Panc1 (cell line): ENCODE results near the gene MDN1. TPM values are rescaled to one million over a fixed set of nuclear protein-coding genes. Genes with fewer than 3 reads are reported as not detected.
"Not testable (repeated sequence)": the region's sequence is repeated elsewhere in the genome, so short reads cannot be mapped to it uniquely, and the experiment has no call there.

Experiments used
- ATAC-seq: fragments of 200-7000 bp; cut with Tn5 transposase; 2 replicates; pipeline ENCODE4 v1.9.1; 2020; ENCODE audit warnings: mild to moderate bottlenecking, moderate library complexity
- BruUV-seq: library from RNA; stranded (reverse); fragments of 400-500 nt; replicated peaks from 2 replicates; lab custom pipeline; 2021; lab: Mats Ljungman, UMichigan
- CTCF ChIA-PET: fragments of 300-600 bp; sonication (Branson Sonifier 250); formaldehyde crosslinking; loops from one replicate; lab custom pipeline; 2022; ENCODE audit warnings: antibody characterized with exemption; lab: Charles Lee
- POLR2A ChIA-PET: fragments of 300-600 bp; sonication (Branson Sonifier 250); formaldehyde crosslinking; loops from one replicate; lab custom pipeline; 2022; ENCODE audit warnings: antibody characterized with exemption; lab: Charles Lee
- DNase-seq: peaks from one replicate; pipeline ENCODE4 v3.0.0-alpha.2; 2010; ENCODE audit warnings: low read depth, low spot score
- H3K27ac ChIP-seq: 2 replicates; pipeline ENCODE4 v1.5.1; 2011; ENCODE audit warnings: mild to moderate bottlenecking, low read length, inconsistent platforms
- H3K27me3 ChIP-seq: fragments of 200-500 bp; sonication (Bioruptor generic); 2 replicates; pipeline ENCODE4 v1.6.0; 2014; ENCODE audit warnings: low read length, inconsistent platforms; ENCODE audit not compliant: control insufficient read depth, insufficient read depth
- H3K36me3 ChIP-seq: fragments of 200-500 bp; sonication (Bioruptor generic); 2 replicates; pipeline ENCODE4 v1.5.1; 2014; ENCODE audit warnings: inconsistent platforms, mild to moderate bottlenecking, low read length, moderate library complexity; ENCODE audit not compliant: control insufficient read depth, insufficient read depth
- H3K4me1 ChIP-seq: 2 replicates; pipeline ENCODE4 v1.5.1; 2011; ENCODE audit warnings: inconsistent platforms, mild to moderate bottlenecking, low read length, moderate library complexity; ENCODE audit not compliant: control insufficient read depth, insufficient read depth
- H3K4me3 ChIP-seq, 2 experiments: 2 replicates each; pipeline ENCODE4 v1.5.1; 2011 to 2012; ENCODE audit warnings: low read depth in 2 of 2, low read length in 2 of 2, mild to moderate bottlenecking in 2 of 2, inconsistent platforms in 1 of 2, moderate library complexity in 1 of 2
- H3K9me3 ChIP-seq: fragments of 200-500 bp; sonication (Bioruptor generic); 2 replicates; pipeline ENCODE4 v1.5.1; 2014; ENCODE audit warnings: low read depth, mild to moderate bottlenecking, inconsistent platforms, low read length, moderate library complexity; ENCODE audit not compliant: control insufficient read depth, insufficient read depth
- POLR2AphosphoS5 ChIP-seq: IDR thresholded peaks from 2 replicates; pipeline ENCODE4 v1.6.1; 2012; ENCODE audit warnings: mild to moderate bottlenecking, low read depth, low read length, moderate library complexity
- SIN3A ChIP-seq: IDR thresholded peaks from 2 replicates; pipeline ENCODE4 v1.6.1; 2012; ENCODE audit warnings: low read depth, mild to moderate bottlenecking, low read length, moderate library complexity, borderline replicate concordance; ENCODE audit not compliant: insufficient read depth
- TCF7L2 ChIP-seq: IDR thresholded peaks from 2 replicates; pipeline ENCODE4 v1.6.1; 2011; ENCODE audit warnings: mild to moderate bottlenecking, low read depth, low read length, inconsistent platforms
- in situ Hi-C: cut with HindIII; loops from 2 replicates; pipeline ENCODE4 v1.10.0; 2016; ENCODE audit warnings: low sequenced_read_pairs, low pct_unique_long_range_greater_than_20kb
- intact Hi-C: fragments of 100-400 bp; cut with micrococcal nuclease; formaldehyde crosslinking; loops from one replicate; pipeline ENCODE4 v1.10.0; 2022; ENCODE audit not compliant: unreplicated experiment
- total RNA-seq: library from RNA; stranded (reverse); gene quantifications from one replicate; pipeline ENCODE4 v1.2.1, GENCODE V29; 2021; ENCODE audit not compliant: unreplicated experiment
- TF ChIP-seq, protein P1 (sequence below), 2 experiments: IDR thresholded peaks; 2 replicates each; pipeline ENCODE4 v1.6.1; 2011 to 2012; ENCODE audit warnings: low read depth in 2 of 2, control low read depth in 1 of 2, low read length in 1 of 2, mild to moderate bottlenecking in 1 of 2, moderate library complexity in 1 of 2; ENCODE audit not compliant: insufficient read depth in 1 of 2
- TF ChIP-seq, protein P2 (sequence below): fragments of 450-650 bp; IDR thresholded peaks from 2 replicates; pipeline ENCODE4 v1.5.1; 2017; ENCODE audit warnings: mild to moderate bottlenecking

The MDN1 gene
- total RNA-seq, 1 experiment from 2014 or later, result 47.8 TPM

DNA sequence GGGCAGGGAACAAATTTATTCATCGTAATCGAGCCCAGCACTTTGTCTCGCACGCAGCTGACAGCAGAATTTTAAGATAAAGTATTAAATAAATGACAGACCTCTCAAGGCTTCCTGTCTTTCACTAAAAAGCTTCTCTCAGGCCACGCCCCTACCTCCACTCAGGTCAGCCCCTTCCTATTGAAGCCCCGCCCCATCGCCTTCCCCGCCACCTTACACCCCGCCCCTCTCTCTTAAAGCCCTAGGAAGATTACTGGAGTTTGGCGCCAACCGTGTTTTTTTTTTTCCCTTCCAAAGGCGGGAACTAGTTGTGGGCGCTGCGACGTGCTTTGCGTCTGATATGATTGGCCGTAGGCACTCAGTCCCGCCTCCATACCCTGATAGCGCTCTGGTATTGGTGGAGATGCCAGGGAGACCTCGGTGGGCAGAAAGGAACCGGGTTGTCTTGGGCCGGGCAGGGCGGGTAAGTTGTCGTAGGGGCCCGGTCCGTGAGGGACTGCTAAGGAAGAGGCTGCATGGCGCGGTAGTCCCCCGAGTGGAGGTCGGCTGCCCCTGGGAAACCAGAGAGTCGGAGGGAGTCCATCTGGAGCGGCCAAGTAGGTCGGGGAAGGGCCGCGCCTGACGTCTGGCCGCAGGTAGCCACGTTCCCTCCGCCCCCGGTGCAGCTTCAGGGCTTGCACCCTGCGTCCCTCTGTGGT, 10.0 kb upstream of the MDN1 start, which contains the start of gene CASP8AP2:
Gene CASP8AP2 (plus strand): TSS at position 409 of the 698 bp plus-strand sequence.
- TF ChIP-seq, protein P1, sequence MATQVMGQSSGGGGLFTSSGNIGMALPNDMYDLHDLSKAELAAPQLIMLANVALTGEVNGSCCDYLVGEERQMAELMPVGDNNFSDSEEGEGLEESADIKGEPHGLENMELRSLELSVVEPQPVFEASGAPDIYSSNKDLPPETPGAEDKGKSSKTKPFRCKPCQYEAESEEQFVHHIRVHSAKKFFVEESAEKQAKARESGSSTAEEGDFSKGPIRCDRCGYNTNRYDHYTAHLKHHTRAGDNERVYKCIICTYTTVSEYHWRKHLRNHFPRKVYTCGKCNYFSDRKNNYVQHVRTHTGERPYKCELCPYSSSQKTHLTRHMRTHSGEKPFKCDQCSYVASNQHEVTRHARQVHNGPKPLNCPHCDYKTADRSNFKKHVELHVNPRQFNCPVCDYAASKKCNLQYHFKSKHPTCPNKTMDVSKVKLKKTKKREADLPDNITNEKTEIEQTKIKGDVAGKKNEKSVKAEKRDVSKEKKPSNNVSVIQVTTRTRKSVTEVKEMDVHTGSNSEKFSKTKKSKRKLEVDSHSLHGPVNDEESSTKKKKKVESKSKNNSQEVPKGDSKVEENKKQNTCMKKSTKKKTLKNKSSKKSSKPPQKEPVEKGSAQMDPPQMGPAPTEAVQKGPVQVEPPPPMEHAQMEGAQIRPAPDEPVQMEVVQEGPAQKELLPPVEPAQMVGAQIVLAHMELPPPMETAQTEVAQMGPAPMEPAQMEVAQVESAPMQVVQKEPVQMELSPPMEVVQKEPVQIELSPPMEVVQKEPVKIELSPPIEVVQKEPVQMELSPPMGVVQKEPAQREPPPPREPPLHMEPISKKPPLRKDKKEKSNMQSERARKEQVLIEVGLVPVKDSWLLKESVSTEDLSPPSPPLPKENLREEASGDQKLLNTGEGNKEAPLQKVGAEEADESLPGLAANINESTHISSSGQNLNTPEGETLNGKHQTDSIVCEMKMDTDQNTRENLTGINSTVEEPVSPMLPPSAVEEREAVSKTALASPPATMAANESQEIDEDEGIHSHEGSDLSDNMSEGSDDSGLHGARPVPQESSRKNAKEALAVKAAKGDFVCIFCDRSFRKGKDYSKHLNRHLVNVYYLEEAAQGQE (IDR thresholded peaks at IDR 0.05; ENCODE audit: insufficient read depth in 1 of 2, low read depth in 2 of 2, low read length in 1 of 2), result no peak
- TF ChIP-seq, protein P2, sequence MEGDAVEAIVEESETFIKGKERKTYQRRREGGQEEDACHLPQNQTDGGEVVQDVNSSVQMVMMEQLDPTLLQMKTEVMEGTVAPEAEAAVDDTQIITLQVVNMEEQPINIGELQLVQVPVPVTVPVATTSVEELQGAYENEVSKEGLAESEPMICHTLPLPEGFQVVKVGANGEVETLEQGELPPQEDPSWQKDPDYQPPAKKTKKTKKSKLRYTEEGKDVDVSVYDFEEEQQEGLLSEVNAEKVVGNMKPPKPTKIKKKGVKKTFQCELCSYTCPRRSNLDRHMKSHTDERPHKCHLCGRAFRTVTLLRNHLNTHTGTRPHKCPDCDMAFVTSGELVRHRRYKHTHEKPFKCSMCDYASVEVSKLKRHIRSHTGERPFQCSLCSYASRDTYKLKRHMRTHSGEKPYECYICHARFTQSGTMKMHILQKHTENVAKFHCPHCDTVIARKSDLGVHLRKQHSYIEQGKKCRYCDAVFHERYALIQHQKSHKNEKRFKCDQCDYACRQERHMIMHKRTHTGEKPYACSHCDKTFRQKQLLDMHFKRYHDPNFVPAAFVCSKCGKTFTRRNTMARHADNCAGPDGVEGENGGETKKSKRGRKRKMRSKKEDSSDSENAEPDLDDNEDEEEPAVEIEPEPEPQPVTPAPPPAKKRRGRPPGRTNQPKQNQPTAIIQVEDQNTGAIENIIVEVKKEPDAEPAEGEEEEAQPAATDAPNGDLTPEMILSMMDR, result no peak
- TF ChIP-seq POLR2AphosphoS5 (peak; percentile 76), TCF7L2 (no peak), SIN3A (0 out of 2 replicates have a peak, but pooled peaks have one; percentile 19)
- Histone ChIP-seq H3K4me3 (peak within 1 kb of the TSS; percentile 81 to 97), H3K27ac (peak within 1 kb of the TSS; percentile 91), H3K27me3 (no peaks in the 10 kb centered on the region), H3K36me3 (no peaks in the 10 kb centered on the region; the same call in 1 of the 2 replicates), H3K4me1 (peaks cover 5% of the 10 kb centered on the region), H3K9me3 (no peaks in the 10 kb centered on the region)
- BruUV-seq, result no TSS peak
- CTCF ChIA-PET, result no interaction called here
- POLR2A ChIA-PET, result interaction anchor here (0.6 to 1.0 kb wide), 3 partner anchors 10 to 104 kb away, joined by 4 to 5 read pairs (median 5); partner anchors contain the start of gene MDN1
- DNase-seq (peak; percentile 97), ATAC-seq (peak; percentile 99)
- intact Hi-C loops (no loop called here), in situ Hi-C loops (no loop called here)

DNA sequence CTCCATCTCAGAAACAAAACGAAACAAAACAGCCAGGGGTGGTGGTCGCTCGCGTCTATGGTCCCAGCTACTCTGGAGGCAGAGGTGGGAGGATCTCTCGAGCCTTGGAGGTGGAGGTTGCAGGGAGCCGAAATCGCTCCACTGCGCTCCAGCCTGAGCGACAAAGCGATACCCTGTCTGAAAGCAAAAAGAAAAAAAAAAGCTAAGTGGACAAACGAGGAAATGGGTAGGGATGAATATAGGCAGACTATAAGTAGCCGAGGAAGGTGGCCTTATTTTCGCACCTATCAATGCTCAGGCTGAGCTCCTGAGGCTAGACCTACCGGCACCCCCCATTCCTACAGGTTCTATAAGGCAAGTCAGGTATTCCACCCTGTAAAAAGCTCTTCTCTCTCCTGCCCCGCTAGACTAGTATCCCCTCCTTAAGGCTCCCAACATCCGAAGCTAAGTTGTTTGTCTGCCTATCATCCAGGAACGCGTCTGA, 9.4 kb upstream of the MDN1 start:
- ATAC-seq, result peak; percentile 64
- Histone ChIP-seq H3K27me3 (no peaks in the 10 kb centered on the region), H3K4me3 (peak overlapping the region; percentile 81 to 97), H3K9me3 (no peaks in the 10 kb centered on the region), H3K27ac (peak overlapping the region; percentile 90), H3K36me3 (no peaks in the 10 kb centered on the region; the same call in 1 of the 2 replicates), H3K4me1 (peaks cover 5% of the 10 kb centered on the region)
- TF ChIP-seq, protein P1 (IDR thresholded peaks at IDR 0.05; ENCODE audit: insufficient read depth in 1 of 2, low read depth in 2 of 2, low read length in 1 of 2), result no peak
- TF ChIP-seq SIN3A, result 0 out of 2 replicates have a peak, but pooled peaks have one; percentile 66
- TF ChIP-seq TCF7L2, result no peak
- TF ChIP-seq, protein P2, result no peak
- TF ChIP-seq POLR2AphosphoS5, result no peak
- ChIA-PET POLR2A (interaction anchor here (0.6 to 1.0 kb wide), 3 partner anchors 10 to 104 kb away, joined by 4 to 5 read pairs (median 5); partner anchors contain the start of gene MDN1), CTCF (no interaction called here)
- BruUV-seq, result TSS peak; percentile 94
- in situ Hi-C loops (no loop called here), intact Hi-C loops (no loop called here)
- DNase-seq, result no peak

DNA sequence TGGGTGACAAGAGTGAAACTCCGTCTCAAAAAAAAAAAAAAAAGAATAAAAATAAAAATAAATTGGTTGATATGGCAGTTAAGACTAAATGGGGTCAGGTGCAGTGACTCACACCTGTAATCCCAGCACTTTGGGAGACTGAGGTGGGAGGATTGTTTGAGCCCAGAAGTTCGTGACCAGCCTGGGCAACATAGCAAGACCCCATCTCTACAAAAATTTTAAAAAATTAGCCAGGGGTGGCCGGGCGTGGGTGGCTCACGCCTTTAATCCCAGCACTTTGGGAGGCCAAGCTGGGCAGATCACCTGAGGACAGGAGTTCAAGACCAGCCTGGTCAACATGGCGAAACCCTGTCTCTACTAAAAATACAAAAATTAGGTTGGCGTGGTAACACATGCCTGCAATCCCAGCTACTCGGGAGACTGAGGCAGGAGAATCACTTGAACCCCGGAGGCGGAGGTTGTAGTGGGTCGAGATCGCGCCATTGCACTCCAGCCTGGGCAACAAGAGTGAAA, 8.9 kb upstream of the MDN1 start:
- BruUV-seq, in situ Hi-C loops, intact Hi-C loops, DNase-seq, H3K9me3 ChIP-seq, H3K4me1 ChIP-seq, ATAC-seq, CTCF ChIA-PET, H3K27me3 ChIP-seq, H3K36me3 ChIP-seq: not testable (repeated sequence)
- H3K4me3 ChIP-seq, result peak overlapping the region; percentile 81 to 97
- H3K27ac ChIP-seq, result peak overlapping the region; percentile 90
- POLR2A ChIA-PET, result interaction anchor here (1.0 kb wide), 1 partner anchor 13 kb away, joined by 5 read pairs; no protein-coding TSS in a partner anchor
